SK-N-SH (cell line): ENCODE measurements around the gene LRRC49. TPM values are rescaled to one million over a fixed set of nuclear protein-coding genes. Genes with fewer than 3 reads are reported as not detected.

Experiments
- CTCF ChIA-PET: fragments of 300-600, 350-600 bp; formaldehyde crosslinking; extraction: SDS; loops from one replicate; lab custom pipeline; 2021; lab: Yijun Ruan, JAX
- POLR2A ChIA-PET: fragments of 350-600 bp; sonication (Branson Sonifier 250); formaldehyde crosslinking; extraction: SDS; loops from one replicate; lab custom pipeline; 2020; ENCODE audit warnings: antibody characterized with exemption, inconsistent platforms; lab: Yijun Ruan, JAX
- DNase-seq: peaks from one replicate; pipeline ENCODE4 v3.0.0; 2012
- H2AFZ ChIP-seq: fragments of 200-600 bp; sonication (generic); 2 replicates; pipeline ENCODE4 v1.8.1; 2016; ENCODE audit warnings: antibody characterized with exemption, mild to moderate bottlenecking, low read depth
- H3F3A ChIP-seq: fragments of 200-600 bp; sonication (generic); replicated peaks from 2 replicates; pipeline ENCODE3; 2016; ENCODE audit warnings: antibody characterized with exemption, mild to moderate bottlenecking; ENCODE audit not compliant: insufficient read depth
- H3K27ac ChIP-seq, 2 experiments: fragments of 200-500 bp in 1 of 2; fragments of 200-600 bp in 1 of 2; sonication (Bioruptor generic) in 1 of 2; sonication (generic), shearing (Covaris generic) in 1 of 2; 2 replicates each; pipeline versions ENCODE4 v1.5.1 to v1.6.1; 2014 to 2016; ENCODE audit warnings: low read depth in 2 of 2, inconsistent platforms in 1 of 2, low read length in 1 of 2, mild to moderate bottlenecking in 1 of 2, mixed read lengths in 1 of 2
- H3K27me3 ChIP-seq: fragments of 200-600 bp; sonication (generic), shearing (Covaris generic); 2 replicates; pipeline ENCODE4 v1.6.1; 2016; ENCODE audit warnings: mixed run types; ENCODE audit not compliant: insufficient read depth
- H3K36me3 ChIP-seq, 2 experiments: fragments of 200-500 bp in 1 of 2; fragments of 200-600 bp in 1 of 2; sonication (Bioruptor generic) in 1 of 2; sonication (generic) in 1 of 2; replicated peaks in 1 of 2; 2 replicates each; pipeline versions ENCODE3 to v1.5.1; 2014 to 2016; ENCODE audit warnings: low read length in 1 of 2, mild to moderate bottlenecking in 1 of 2; ENCODE audit not compliant: insufficient read depth in 2 of 2, control insufficient read depth in 1 of 2
- H3K4me1 ChIP-seq, 2 experiments: fragments of 200-500 bp in 1 of 2; fragments of 200-600 bp in 1 of 2; sonication (Bioruptor generic) in 1 of 2; sonication (generic), shearing (Covaris generic) in 1 of 2; 2 replicates each; pipeline versions ENCODE4 v1.5.1 to v1.6.1; 2014 to 2016; ENCODE audit warnings: low read depth in 1 of 2, low read length in 1 of 2, mixed run types in 1 of 2; ENCODE audit not compliant: insufficient read depth in 2 of 2, control insufficient read depth in 1 of 2
- H3K4me2 ChIP-seq: fragments of 200-600 bp; sonication (generic), shearing (Covaris generic); 2 replicates; pipeline ENCODE4 v1.6.1; 2017; ENCODE audit warnings: mixed run types
- H3K4me3 ChIP-seq, 2 experiments: fragments of 200-500 bp in 1 of 2; fragments of 200-600 bp in 1 of 2; sonication (Bioruptor generic) in 1 of 2; sonication (generic), shearing (Covaris generic) in 1 of 2; 2 replicates each; pipeline versions ENCODE4 v1.5.1 to v1.8.1; 2014 to 2016; ENCODE audit warnings: low read depth in 2 of 2, inconsistent platforms in 1 of 2, low read length in 1 of 2, mild to moderate bottlenecking in 1 of 2, mixed read lengths in 1 of 2, moderate library complexity in 1 of 2
- H3K79me2 ChIP-seq: fragments of 200-600 bp; sonication (generic); 2 replicates; pipeline ENCODE4 v1.8.1; 2017; ENCODE audit warnings: mild to moderate bottlenecking; ENCODE audit not compliant: insufficient read depth
- H3K9ac ChIP-seq: fragments of 200-600 bp; sonication (generic); 2 replicates; pipeline ENCODE4 v1.6.1; 2017; ENCODE audit warnings: mixed run types
- H3K9me2 ChIP-seq: fragments of 200-600 bp; sonication (generic); 2 replicates; pipeline ENCODE4 v1.6.1; 2017; ENCODE audit warnings: mixed run types
- H3K9me3 ChIP-seq: fragments of 200-600 bp; sonication (generic); 2 replicates; pipeline ENCODE4 v1.6.1; 2017; ENCODE audit warnings: mixed run types, mild to moderate bottlenecking, moderate library complexity
- H4K20me1 ChIP-seq: fragments of 200-600 bp; sonication (generic); 2 replicates; pipeline ENCODE4 v1.6.1; 2017; ENCODE audit warnings: mild to moderate bottlenecking, mixed run types; ENCODE audit not compliant: insufficient read depth
- CHD2 ChIP-seq: fragments of 150-350 bp; IDR thresholded peaks from 2 replicates; pipeline ENCODE4 v1.6.1; 2018; ENCODE audit warnings: low read length; ENCODE audit not compliant: partially characterized antibody
- EP300 ChIP-seq, 2 experiments: IDR thresholded peaks; 2 replicates each; pipeline versions ENCODE4 v1.4.0 to v1.6.1; 2012; ENCODE audit warnings: borderline replicate concordance in 1 of 2, low read depth in 1 of 2, low read length in 1 of 2
- EZH2phosphoT487 ChIP-seq: fragments of 200-600 bp; sonication (generic); IDR thresholded peaks from 2 replicates; pipeline ENCODE4 v1.6.1; 2017; ENCODE audit warnings: low read depth, mixed run types, mild to moderate bottlenecking, antibody characterized with exemption, moderate library complexity, borderline replicate concordance
- FOSL2 ChIP-seq: IDR thresholded peaks from 2 replicates; pipeline ENCODE4 v1.4.0; 2012; ENCODE audit warnings: low read depth, mild to moderate bottlenecking, moderate library complexity, borderline replicate concordance
- FOXJ3 ChIP-seq: sonication (generic); formaldehyde crosslinking; IDR thresholded peaks from 2 replicates; pipeline ENCODE4 v1.5.1; 2020; ENCODE audit warnings: mild to moderate bottlenecking, missing genetic modification reagents
- GATA2 ChIP-seq: sonication (generic); formaldehyde crosslinking; IDR thresholded peaks from 2 replicates; pipeline ENCODE4 v1.5.0; 2020; ENCODE audit warnings: mild to moderate bottlenecking, missing genetic modification reagents
- JUND ChIP-seq: IDR thresholded peaks from 2 replicates; pipeline ENCODE4 v1.4.0; 2012
- MAX ChIP-seq: IDR thresholded peaks from 2 replicates; pipeline ENCODE4 v1.4.0; 2012; ENCODE audit warnings: low read depth
- MXI1 ChIP-seq: IDR thresholded peaks from 2 replicates; pipeline ENCODE4 v1.6.1; 2012; ENCODE audit warnings: mild to moderate bottlenecking, low read depth, low read length, improper control_type of control experiment
- NRF1 ChIP-seq: IDR thresholded peaks from 2 replicates; pipeline ENCODE4 v1.6.1; 2012; ENCODE audit warnings: low read depth, mild to moderate bottlenecking, low read length
- PBX3 ChIP-seq: IDR thresholded peaks from 2 replicates; pipeline ENCODE4; 2012
- SIN3A ChIP-seq: IDR thresholded peaks from 2 replicates; pipeline ENCODE4 v1.6.1; 2012; ENCODE audit warnings: low read depth, mild to moderate bottlenecking, low read length, moderate library complexity, borderline replicate concordance
- TAF1 ChIP-seq: IDR thresholded peaks from 2 replicates; pipeline ENCODE4 v1.6.1; 2012; ENCODE audit warnings: low read depth, mild to moderate bottlenecking, low read length, moderate library complexity, borderline replicate concordance
- TCF12 ChIP-seq: IDR thresholded peaks from 2 replicates; pipeline ENCODE4 v1.4.0; 2012
- TEAD4 ChIP-seq: IDR thresholded peaks from 2 replicates; pipeline ENCODE4 v1.4.0; 2012; ENCODE audit warnings: mild to moderate bottlenecking, borderline replicate concordance; ENCODE audit not compliant: insufficient read depth
- USF1 ChIP-seq: IDR thresholded peaks from 2 replicates; pipeline ENCODE4 v1.4.0; 2012; ENCODE audit warnings: low read depth, borderline replicate concordance
- USF2 ChIP-seq: fragments of 150-350 bp; IDR thresholded peaks from 2 replicates; pipeline ENCODE4 v1.6.1; 2017; ENCODE audit warnings: antibody characterized with exemption, low read length, low read depth, borderline replicate concordance
- YY1 ChIP-seq: IDR thresholded peaks from 2 replicates; pipeline ENCODE4 v1.4.0; 2012; ENCODE audit warnings: low read depth, mild to moderate bottlenecking
- WGBS: methylation state at CpG from one replicate; pipeline ENCODE4 v1.1.6; 2017; ENCODE audit warnings: low lambda C conversion rate; 5-methylcytosine and 5-hydroxymethylcytosine counted together
- polyA plus RNA-seq, 3 experiments: library from polyadenylated mRNA; depleted of rRNA; stranded (reverse); fragments of >200 nt; gene quantifications; 2 replicates each; pipeline ENCODE4 v1.2.3, GENCODE V29; 2012
- TF ChIP-seq, protein P1 (sequence below): fragments of 150-350 bp; IDR thresholded peaks from 2 replicates; pipeline ENCODE4 v1.6.1; 2016; ENCODE audit warnings: mild to moderate bottlenecking, low read depth, low read length

LRRC49 gene
- polyA plus RNA-seq, 1 of the 3 experiments (the other 2 are of a cell fraction), result 7.2 TPM

- Histone ChIP-seq H4K20me1 (no peaks in the 10 kb centered on the region), H3K4me3 (no peak overlapping the region), H3K4me2 (no peak overlapping the region), H3K4me1 (peaks cover 0 to 16% of the 10 kb centered on the region in 2 experiments; a peak in 2 of 4 replicates), H3K9ac (no peak overlapping the region), H3K9me3 (no peaks in the 10 kb centered on the region), H3K36me3 (peaks cover 0 to 4% of the 10 kb centered on the region in 2 experiments), H3K9me2 (no peaks in the 10 kb centered on the region), H2AFZ (no peak overlapping the region), H3K79me2 (no peaks in the 10 kb centered on the region), H3K27ac (no peak overlapping the region), H3F3A (peaks cover 14% of the 10 kb centered on the region), H3K27me3 (no peaks in the 10 kb centered on the region)
- POLR2A ChIA-PET, result no interaction called here
- TF ChIP-seq EZH2phosphoT487 (no peak), TAF1 (no peak), FOXJ3 (no peak), MAX (no peak), CHD2 (no peak), TCF12 (no peak)
- CTCF ChIA-PET, result interaction anchor here (1.9 kb wide), 2 partner anchors 11 to 23 kb away, joined by 4 to 7 read pairs; partner anchors contain the start of gene THSD4
- DNase-seq, result no peak
- 91% methylated on average over 6 of the region's 7 CpGs for WGBS
Observed at GRCh38 chr15:71092056-71092600, 199.5 kb downstream of the LRRC49 start.

- no peaks in the 10 kb centered on the region for H4K20me1 ChIP-seq
- H3K9me2 ChIP-seq, result no peaks in the 10 kb centered on the region
- H3K9me3 ChIP-seq, result no peaks in the 10 kb centered on the region
- no peak overlapping the region for H3K4me3 ChIP-seq
- ChIA-PET CTCF (interaction anchor here (1.9 kb wide), 2 partner anchors 10 to 22 kb away, joined by 4 to 7 read pairs; partner anchors contain the start of gene THSD4), POLR2A (no interaction called here)
- peak overlapping the region in 1 of 2 experiments; percentile 53; a peak in 3 of 4 replicates for H3K27ac ChIP-seq
- H3K79me2 ChIP-seq, result 0 out of 2 replicates have a peak, but pooled peaks cover 6% of the 10 kb centered on the region
- peaks cover 0 to 18% of the 10 kb centered on the region in 2 experiments; a peak in 2 of 4 replicates for H3K4me1 ChIP-seq
- no peak overlapping the region for H2AFZ ChIP-seq
- H3K27me3 ChIP-seq, result no peaks in the 10 kb centered on the region
- H3F3A ChIP-seq, result peaks cover 17% of the 10 kb centered on the region
- 39% methylated on average over 9 of the region's 11 CpGs for WGBS
- H3K36me3 ChIP-seq, result peaks cover 0 to 2% of the 10 kb centered on the region in 2 experiments
- peak overlapping the region; percentile 28; the same call in 1 of the 2 replicates for H3K9ac ChIP-seq
- no peak overlapping the region for H3K4me2 ChIP-seq
- no peak for DNase-seq
- no peak for TF ChIP-seq YY1
- no peak for TF ChIP-seq SIN3A
- TF ChIP-seq MXI1, result no peak
- 0 out of 2 replicates have a peak, but pooled peaks have one; percentile 2 for TF ChIP-seq PBX3
- TF ChIP-seq FOXJ3, result no peak
- TF ChIP-seq EP300 (IDR thresholded peaks at IDR 0.05; ENCODE audit: borderline replicate concordance in 1 of 2, low read depth in 1 of 2, low read length in 1 of 2), result peak in 1 of 2 experiments; percentile 32; a peak in 1 of 4 replicates
- peak; percentile 52; the same call in 1 of the 2 replicates for TF ChIP-seq FOSL2
- TF ChIP-seq USF2, result no peak
- no peak for TF ChIP-seq GATA2 (CRISPR knock-in tag)
- no peak for TF ChIP-seq TEAD4
- TF ChIP-seq USF1, result no peak
- TF ChIP-seq, protein P1, sequence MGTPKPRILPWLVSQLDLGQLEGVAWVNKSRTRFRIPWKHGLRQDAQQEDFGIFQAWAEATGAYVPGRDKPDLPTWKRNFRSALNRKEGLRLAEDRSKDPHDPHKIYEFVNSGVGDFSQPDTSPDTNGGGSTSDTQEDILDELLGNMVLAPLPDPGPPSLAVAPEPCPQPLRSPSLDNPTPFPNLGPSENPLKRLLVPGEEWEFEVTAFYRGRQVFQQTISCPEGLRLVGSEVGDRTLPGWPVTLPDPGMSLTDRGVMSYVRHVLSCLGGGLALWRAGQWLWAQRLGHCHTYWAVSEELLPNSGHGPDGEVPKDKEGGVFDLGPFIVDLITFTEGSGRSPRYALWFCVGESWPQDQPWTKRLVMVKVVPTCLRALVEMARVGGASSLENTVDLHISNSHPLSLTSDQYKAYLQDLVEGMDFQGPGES, result no peak
- peak; percentile 41; the same call in 1 of the 2 replicates for TF ChIP-seq JUND
- TF ChIP-seq NRF1, result no peak
Observed at GRCh38 chr15:71093054-71094024, 200.7 kb downstream of the LRRC49 start.
